ENCODE results near the gene RAB6B.

DNA sequence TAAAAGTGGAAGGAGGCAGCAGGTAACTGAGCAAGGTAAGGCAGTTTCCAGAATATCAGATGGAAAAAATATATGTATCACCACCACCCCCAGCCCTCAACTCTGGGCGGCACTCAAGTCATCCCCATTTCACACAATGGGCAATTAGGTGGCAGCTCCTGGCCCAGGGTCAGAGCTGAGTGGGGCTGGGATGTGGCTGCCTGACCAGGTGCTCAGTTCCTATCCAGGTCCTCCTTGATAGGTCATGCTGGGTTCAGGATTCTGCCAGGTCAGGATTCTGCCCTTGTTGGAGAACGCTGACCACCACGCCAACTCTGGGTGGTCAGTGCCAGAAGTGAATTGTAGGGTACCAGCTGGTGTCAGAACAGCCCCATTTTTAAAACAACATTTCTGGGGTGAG lies 29.5 kb downstream of the RAB6B start:
- TF ChIP-seq EZH2phosphoT487 (IDR thresholded peaks at IDR 0.05; ENCODE audit: unreplicated experiment), result no peak
- TF ChIP-seq EZH2 (IDR thresholded peaks at IDR 0.05; ENCODE audit: low read depth, unreplicated experiment), result no peak
- TF ChIP-seq CTCF (conservative IDR thresholded peaks at IDR 0.05; ENCODE audit: low read depth in 2 of 2), result no peak
